GM18951 (cell line): Measurements from ENCODE around the gene INAFM1.
A peak's percentile ranks its signal among the peaks of the same experiment; 100 is the strongest.
"Not testable (repeated sequence)": the region's sequence is repeated elsewhere in the genome, so short reads cannot be mapped to it uniquely, and the experiment has no call there.

ENCODE experiments used
- POLR2A ChIP-seq: IDR thresholded peaks from 4 replicates; pipeline ENCODE4 v1.6.1; 2011; ENCODE audit warnings: mild to moderate bottlenecking; ENCODE audit not compliant: insufficient read length, insufficient read depth; ENCODE audit errors: extremely low read depth
- in situ Hi-C: fragments of 300-500 bp; cut with MboI; formaldehyde crosslinking; loops from one replicate; pipeline ENCODE4 v1.12.0; 2022; ENCODE audit warnings: low sequenced_read_pairs, mixed read lengths, inconsistent platforms; ENCODE audit not compliant: unreplicated experiment

INAFM1 gene

GRCh38 chr19:47267350-47267759 is 7.3 kb upstream of the INAFM1 start:
- TF ChIP-seq POLR2A: no peak
- in situ Hi-C loops: no loop called here

- in situ Hi-C loops: no loop called here
- TF ChIP-seq POLR2A: no peak
These were observed 6.7 kb upstream of the INAFM1 start for GRCh38 chr19:47268028-47268427.

- TF ChIP-seq POLR2A: no peak
- in situ Hi-C loops: no loop called here
These were observed 5.1 kb upstream of the INAFM1 start for GRCh38 chr19:47269596-47269995.

GRCh38 chr19:47270408-47270807 is 4.3 kb upstream of the INAFM1 start:
- no peak for TF ChIP-seq POLR2A
- in situ Hi-C loops: no loop called here

- in situ Hi-C loops: no loop called here
- no peak for TF ChIP-seq POLR2A
These were observed 2.7 kb upstream of the INAFM1 start for GRCh38 chr19:47271949-47272348.

- TF ChIP-seq POLR2A: no peak
- in situ Hi-C loops: no loop called here
These were observed 2.0 kb upstream of the INAFM1 start for GRCh38 chr19:47272448-47273312.

- in situ Hi-C loops: no loop called here
- TF ChIP-seq POLR2A: peak; percentile 71
These were observed 1.2 kb upstream of the INAFM1 start for GRCh38 chr19:47273313-47274070.

- no peak for TF ChIP-seq POLR2A
- in situ Hi-C loops: no loop called here
These were observed 441 bp downstream of the INAFM1 start for GRCh38 chr19:47274891-47275761.

GRCh38 chr19:47275791-47276461 is 1.2 kb downstream of the INAFM1 start:
- in situ Hi-C loops: no loop called here
- TF ChIP-seq POLR2A: no peak

- in situ Hi-C loops: not testable (repeated sequence)
These were observed 1.8 kb downstream of the INAFM1 start for GRCh38 chr19:47276513-47276912.

- in situ Hi-C loops: no loop called here
- TF ChIP-seq POLR2A: no peak
These were observed 5.6 kb downstream of the INAFM1 start for GRCh38 chr19:47280183-47280797.

GRCh38 chr19:47283405-47284059 is 8.8 kb downstream of the INAFM1 start:
- TF ChIP-seq POLR2A: no peak
- in situ Hi-C loops: no loop called here
